SK-N-SH treated with all-trans-retinoic acid at 6 μM for 48 hours (cell line): ENCODE data around the gene IMPA2.
"Not testable (repeated sequence)": the region's sequence is repeated elsewhere in the genome, so short reads cannot be mapped to it uniquely, and the experiment has no call there.

Experiments
- ATAC-seq: fragments of 200-7000 bp; cut with Tn5 transposase; 3 replicates; pipeline ENCODE4 v1.9.1; 2020; ENCODE audit warnings: mild to moderate bottlenecking, moderate library complexity
- ARNTL ChIP-seq: fragments of 450-650 bp; formaldehyde crosslinking; IDR thresholded peaks from 2 replicates; pipeline ENCODE4 v1.5.0; 2020; ENCODE audit warnings: low read depth, mild to moderate bottlenecking, moderate library complexity, borderline replicate concordance
- BACH2 ChIP-seq: fragments of 250-450 bp; sonication (Bioruptor Pico); IDR thresholded peaks from 2 replicates; pipeline ENCODE4 v1.9.0; 2021; ENCODE audit warnings: mild to moderate bottlenecking, borderline replicate concordance
- CSDC2 ChIP-seq: fragments of 250-450 bp; sonication (Bioruptor Pico); IDR thresholded peaks from 2 replicates; pipeline ENCODE4 v1.5.0; 2020; ENCODE audit warnings: mild to moderate bottlenecking, moderate library complexity
- ESRRG ChIP-seq: fragments of 250-450 bp; sonication (Bioruptor Pico); IDR thresholded peaks from 2 replicates; pipeline ENCODE4 v1.6.1; 2021; ENCODE audit warnings: mild to moderate bottlenecking
- GLIS3 ChIP-seq: fragments of 250-450 bp; sonication (Bioruptor Pico); IDR thresholded peaks from 2 replicates; pipeline ENCODE4 v1.5.0; 2020; ENCODE audit warnings: mild to moderate bottlenecking, moderate library complexity
- ISL1 ChIP-seq: fragments of 250-450 bp; sonication (Bioruptor Pico); IDR thresholded peaks from 2 replicates; pipeline ENCODE4 v2.1.2; 2022; ENCODE audit warnings: mild to moderate bottlenecking, moderate library complexity
- OSR1 ChIP-seq: fragments of 250-450 bp; sonication (Bioruptor Pico); IDR thresholded peaks from 2 replicates; pipeline ENCODE4 v1.8.0; 2022; ENCODE audit warnings: moderate library complexity, mild to moderate bottlenecking, inconsistent platforms
- PPARA ChIP-seq: fragments of 250-450 bp; sonication (Bioruptor Pico); IDR thresholded peaks from 2 replicates; pipeline ENCODE4 v1.5.0; 2020; ENCODE audit warnings: mild to moderate bottlenecking, borderline replicate concordance
- RARB ChIP-seq: fragments of 250-450 bp; sonication (Bioruptor Pico); IDR thresholded peaks from 2 replicates; pipeline ENCODE4 v1.8.0; 2021; ENCODE audit warnings: mild to moderate bottlenecking, moderate library complexity
- SNAI2 ChIP-seq: fragments of 250-450 bp; sonication (Bioruptor Pico); IDR thresholded peaks from 2 replicates; pipeline ENCODE4 v1.5.0; 2020; ENCODE audit warnings: mild to moderate bottlenecking, moderate library complexity
- TCF4 ChIP-seq: fragments of 250-450 bp; sonication (Bioruptor Pico); IDR thresholded peaks from 2 replicates; pipeline ENCODE4 v1.8.0; 2021; ENCODE audit warnings: mild to moderate bottlenecking, moderate library complexity, borderline replicate concordance
- TOX ChIP-seq: fragments of 250-450 bp; sonication (Bioruptor Pico); IDR thresholded peaks from 2 replicates; pipeline ENCODE4 v1.8.0; 2021; ENCODE audit warnings: mild to moderate bottlenecking, moderate library complexity, borderline replicate concordance
- ZC3H10 ChIP-seq: fragments of 250-450 bp; sonication (Bioruptor Pico); IDR thresholded peaks from 2 replicates; pipeline ENCODE4 v1.5.1; 2021; ENCODE audit warnings: mild to moderate bottlenecking, moderate library complexity
- ZFP3 ChIP-seq: fragments of 250-450 bp; sonication (Bioruptor Pico); IDR thresholded peaks from 2 replicates; pipeline ENCODE4 v1.5.0; 2020; ENCODE audit warnings: mild to moderate bottlenecking, moderate library complexity
- ZFP30 ChIP-seq: fragments of 450-650 bp; formaldehyde crosslinking; IDR thresholded peaks from 2 replicates; pipeline ENCODE4 v1.5.0; 2022; ENCODE audit warnings: mild to moderate bottlenecking, moderate library complexity
- ZNF565 ChIP-seq: fragments of 450-650 bp; formaldehyde crosslinking; conservative IDR thresholded peaks from 2 replicates; pipeline ENCODE4 v1.5.0; 2020; ENCODE audit warnings: low read depth, mild to moderate bottlenecking, moderate library complexity
- ZNF70 ChIP-seq: fragments of 450-650 bp; formaldehyde crosslinking; IDR thresholded peaks from 2 replicates; pipeline ENCODE4 v1.5.0; 2020; ENCODE audit warnings: mild to moderate bottlenecking, moderate library complexity
- ZNF8 ChIP-seq: fragments of 450-650 bp; formaldehyde crosslinking; IDR thresholded peaks from 2 replicates; pipeline ENCODE4 v1.5.0; 2020; ENCODE audit warnings: mild to moderate bottlenecking, moderate library complexity
- TF ChIP-seq, protein P1 (sequence below): fragments of 250-450 bp; sonication (Bioruptor Pico); IDR thresholded peaks from 2 replicates; pipeline ENCODE4 v1.5.1; 2020; ENCODE audit warnings: low read depth, mild to moderate bottlenecking, moderate library complexity
- TF ChIP-seq, protein P2 (sequence below): fragments of 250-450 bp; sonication (Bioruptor Pico); IDR thresholded peaks from 2 replicates; pipeline ENCODE4 v1.8.0; 2020; ENCODE audit warnings: mild to moderate bottlenecking, moderate library complexity, borderline replicate concordance
- TF ChIP-seq, protein P3 (sequence below): fragments of 250-450 bp; sonication (Bioruptor Pico); IDR thresholded peaks from 2 replicates; pipeline ENCODE4 v1.5.1; 2021; ENCODE audit warnings: mild to moderate bottlenecking, moderate library complexity
- TF ChIP-seq, protein P4 (sequence below): fragments of 250-450 bp; sonication (Bioruptor Pico); IDR thresholded peaks from 2 replicates; pipeline ENCODE4 v1.5.0; 2020; ENCODE audit warnings: mild to moderate bottlenecking, moderate library complexity

Gene IMPA2

GRCh38 chr18:12038082-12038638 is 56.9 kb downstream of the IMPA2 start:
- TF ChIP-seq ZFP3 (no peak), ZNF8 (CRISPR knock-in tag) (no peak), ESRRG (no peak), ZNF70 (CRISPR knock-in tag) (no peak), BACH2 (CRISPR knock-in tag) (no peak), ARNTL (CRISPR knock-in tag) (no peak), PPARA (no peak), ZNF565 (CRISPR knock-in tag) (no peak), TCF4 (CRISPR knock-in tag) (no peak), ZC3H10 (CRISPR knock-in tag) (no peak), TOX (CRISPR knock-in tag) (no peak), ZFP30 (no peak), RARB (CRISPR knock-in tag) (no peak), CSDC2 (CRISPR knock-in tag) (no peak), OSR1 (CRISPR knock-in tag) (no peak)
- TF ChIP-seq, protein P1, sequence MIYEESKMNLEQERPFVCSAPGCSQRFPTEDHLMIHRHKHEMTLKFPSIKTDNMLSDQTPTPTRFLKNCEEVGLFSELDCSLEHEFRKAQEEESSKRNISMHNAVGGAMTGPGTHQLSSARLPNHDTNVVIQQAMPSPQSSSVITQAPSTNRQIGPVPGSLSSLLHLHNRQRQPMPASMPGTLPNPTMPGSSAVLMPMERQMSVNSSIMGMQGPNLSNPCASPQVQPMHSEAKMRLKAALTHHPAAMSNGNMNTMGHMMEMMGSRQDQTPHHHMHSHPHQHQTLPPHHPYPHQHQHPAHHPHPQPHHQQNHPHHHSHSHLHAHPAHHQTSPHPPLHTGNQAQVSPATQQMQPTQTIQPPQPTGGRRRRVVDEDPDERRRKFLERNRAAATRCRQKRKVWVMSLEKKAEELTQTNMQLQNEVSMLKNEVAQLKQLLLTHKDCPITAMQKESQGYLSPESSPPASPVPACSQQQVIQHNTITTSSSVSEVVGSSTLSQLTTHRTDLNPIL = no peak
- TF ChIP-seq, protein P2, sequence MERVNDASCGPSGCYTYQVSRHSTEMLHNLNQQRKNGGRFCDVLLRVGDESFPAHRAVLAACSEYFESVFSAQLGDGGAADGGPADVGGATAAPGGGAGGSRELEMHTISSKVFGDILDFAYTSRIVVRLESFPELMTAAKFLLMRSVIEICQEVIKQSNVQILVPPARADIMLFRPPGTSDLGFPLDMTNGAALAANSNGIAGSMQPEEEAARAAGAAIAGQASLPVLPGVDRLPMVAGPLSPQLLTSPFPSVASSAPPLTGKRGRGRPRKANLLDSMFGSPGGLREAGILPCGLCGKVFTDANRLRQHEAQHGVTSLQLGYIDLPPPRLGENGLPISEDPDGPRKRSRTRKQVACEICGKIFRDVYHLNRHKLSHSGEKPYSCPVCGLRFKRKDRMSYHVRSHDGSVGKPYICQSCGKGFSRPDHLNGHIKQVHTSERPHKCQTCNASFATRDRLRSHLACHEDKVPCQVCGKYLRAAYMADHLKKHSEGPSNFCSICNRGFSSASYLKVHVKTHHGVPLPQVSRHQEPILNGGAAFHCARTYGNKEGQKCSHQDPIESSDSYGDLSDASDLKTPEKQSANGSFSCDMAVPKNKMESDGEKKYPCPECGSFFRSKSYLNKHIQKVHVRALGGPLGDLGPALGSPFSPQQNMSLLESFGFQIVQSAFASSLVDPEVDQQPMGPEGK (CRISPR knock-in tag) = no peak
- TF ChIP-seq, protein P3, sequence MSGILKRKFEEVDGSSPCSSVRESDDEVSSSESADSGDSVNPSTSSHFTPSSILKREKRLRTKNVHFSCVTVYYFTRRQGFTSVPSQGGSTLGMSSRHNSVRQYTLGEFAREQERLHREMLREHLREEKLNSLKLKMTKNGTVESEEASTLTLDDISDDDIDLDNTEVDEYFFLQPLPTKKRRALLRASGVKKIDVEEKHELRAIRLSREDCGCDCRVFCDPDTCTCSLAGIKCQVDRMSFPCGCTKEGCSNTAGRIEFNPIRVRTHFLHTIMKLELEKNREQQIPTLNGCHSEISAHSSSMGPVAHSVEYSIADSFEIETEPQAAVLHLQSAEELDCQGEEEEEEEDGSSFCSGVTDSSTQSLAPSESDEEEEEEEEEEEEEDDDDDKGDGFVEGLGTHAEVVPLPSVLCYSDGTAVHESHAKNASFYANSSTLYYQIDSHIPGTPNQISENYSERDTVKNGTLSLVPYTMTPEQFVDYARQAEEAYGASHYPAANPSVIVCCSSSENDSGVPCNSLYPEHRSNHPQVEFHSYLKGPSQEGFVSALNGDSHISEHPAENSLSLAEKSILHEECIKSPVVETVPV (CRISPR knock-in tag) = no peak
- TF ChIP-seq, protein P4, sequence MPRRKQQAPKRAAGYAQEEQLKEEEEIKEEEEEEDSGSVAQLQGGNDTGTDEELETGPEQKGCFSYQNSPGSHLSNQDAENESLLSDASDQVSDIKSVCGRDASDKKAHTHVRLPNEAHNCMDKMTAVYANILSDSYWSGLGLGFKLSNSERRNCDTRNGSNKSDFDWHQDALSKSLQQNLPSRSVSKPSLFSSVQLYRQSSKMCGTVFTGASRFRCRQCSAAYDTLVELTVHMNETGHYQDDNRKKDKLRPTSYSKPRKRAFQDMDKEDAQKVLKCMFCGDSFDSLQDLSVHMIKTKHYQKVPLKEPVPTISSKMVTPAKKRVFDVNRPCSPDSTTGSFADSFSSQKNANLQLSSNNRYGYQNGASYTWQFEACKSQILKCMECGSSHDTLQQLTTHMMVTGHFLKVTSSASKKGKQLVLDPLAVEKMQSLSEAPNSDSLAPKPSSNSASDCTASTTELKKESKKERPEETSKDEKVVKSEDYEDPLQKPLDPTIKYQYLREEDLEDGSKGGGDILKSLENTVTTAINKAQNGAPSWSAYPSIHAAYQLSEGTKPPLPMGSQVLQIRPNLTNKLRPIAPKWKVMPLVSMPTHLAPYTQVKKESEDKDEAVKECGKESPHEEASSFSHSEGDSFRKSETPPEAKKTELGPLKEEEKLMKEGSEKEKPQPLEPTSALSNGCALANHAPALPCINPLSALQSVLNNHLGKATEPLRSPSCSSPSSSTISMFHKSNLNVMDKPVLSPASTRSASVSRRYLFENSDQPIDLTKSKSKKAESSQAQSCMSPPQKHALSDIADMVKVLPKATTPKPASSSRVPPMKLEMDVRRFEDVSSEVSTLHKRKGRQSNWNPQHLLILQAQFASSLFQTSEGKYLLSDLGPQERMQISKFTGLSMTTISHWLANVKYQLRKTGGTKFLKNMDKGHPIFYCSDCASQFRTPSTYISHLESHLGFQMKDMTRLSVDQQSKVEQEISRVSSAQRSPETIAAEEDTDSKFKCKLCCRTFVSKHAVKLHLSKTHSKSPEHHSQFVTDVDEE (CRISPR knock-in tag) = no peak
- ATAC-seq = peak; percentile 21; the same call in 2 of the 3 replicates

GRCh38 chr18:12038639-12039539 is 57.6 kb downstream of the IMPA2 start:
- peak; percentile 95 for ATAC-seq
- TF ChIP-seq, protein P2 (CRISPR knock-in tag) = no peak
- no peak for TF ChIP-seq RARB (CRISPR knock-in tag)
- TF ChIP-seq ZFP30 = no peak
- no peak for TF ChIP-seq GLIS3
- TF ChIP-seq ISL1 (CRISPR knock-in tag) = no peak
- TF ChIP-seq TCF4 (CRISPR knock-in tag) = no peak
- TF ChIP-seq PPARA = no peak
- TF ChIP-seq ESRRG = no peak
- TF ChIP-seq SNAI2 (CRISPR knock-in tag) = no peak
- no peak for TF ChIP-seq ARNTL (CRISPR knock-in tag)
- TF ChIP-seq, all 23 proteins: peak for 0

DNA sequence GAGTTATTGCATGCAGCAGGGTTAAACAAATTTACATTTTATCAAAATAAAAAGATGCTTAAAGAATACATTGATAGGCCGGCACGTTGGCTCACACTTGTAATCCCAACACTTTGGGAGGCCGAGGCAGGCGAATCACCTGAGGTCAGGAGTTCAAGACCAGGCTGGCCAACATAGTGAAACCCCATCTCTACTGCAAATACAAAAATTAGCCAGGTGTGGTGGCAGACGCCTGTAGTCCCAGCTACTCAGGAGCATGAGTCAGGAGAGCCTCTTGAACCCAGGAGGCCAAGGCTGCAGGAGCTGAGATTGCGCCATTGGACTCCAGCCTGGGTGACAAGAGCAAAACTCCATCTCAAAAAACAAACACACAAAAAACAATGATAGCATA is 58.2 kb downstream of the IMPA2 start:
- ATAC-seq = not testable (repeated sequence)
